Left forelimb (tissue), 1 donor: Measurements from ENCODE around the gene PLCB4.

ENCODE experiments used
- DNase-seq: peaks from one replicate; pipeline ENCODE4 v3.0.0-alpha.2; 2018; ENCODE audit warnings: low spot score

PLCB4 gene

DNA sequence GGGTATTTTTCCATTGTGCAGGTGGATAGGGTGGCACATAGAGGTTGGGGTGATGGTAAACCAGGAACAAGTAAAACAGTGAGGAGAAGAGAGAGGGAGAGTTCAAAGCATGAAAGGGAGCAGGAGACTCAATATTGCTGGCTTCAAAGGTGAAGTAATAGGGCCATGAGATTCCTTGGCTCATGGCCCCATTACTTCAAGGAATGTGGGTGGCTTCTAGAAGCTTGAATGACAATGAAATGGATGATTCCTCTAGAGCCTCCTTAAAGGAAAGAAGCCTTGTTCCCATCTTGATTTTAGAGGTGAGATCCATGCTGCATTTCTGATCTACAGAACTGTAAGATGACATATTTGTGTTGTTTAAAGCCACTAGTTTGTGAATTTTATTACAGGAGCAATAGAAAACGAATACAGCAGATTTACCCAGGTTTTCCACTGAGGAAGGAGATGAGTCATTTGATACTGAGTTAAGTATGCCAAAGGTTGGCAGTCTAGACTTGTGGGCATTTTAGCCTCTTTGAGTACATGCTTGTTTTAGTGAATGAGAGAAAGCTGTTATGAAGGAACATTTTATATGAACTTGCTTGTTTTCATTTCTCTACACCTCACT, 110.4 kb downstream of the PLCB4 start:
- no peak for DNase-seq

DNA sequence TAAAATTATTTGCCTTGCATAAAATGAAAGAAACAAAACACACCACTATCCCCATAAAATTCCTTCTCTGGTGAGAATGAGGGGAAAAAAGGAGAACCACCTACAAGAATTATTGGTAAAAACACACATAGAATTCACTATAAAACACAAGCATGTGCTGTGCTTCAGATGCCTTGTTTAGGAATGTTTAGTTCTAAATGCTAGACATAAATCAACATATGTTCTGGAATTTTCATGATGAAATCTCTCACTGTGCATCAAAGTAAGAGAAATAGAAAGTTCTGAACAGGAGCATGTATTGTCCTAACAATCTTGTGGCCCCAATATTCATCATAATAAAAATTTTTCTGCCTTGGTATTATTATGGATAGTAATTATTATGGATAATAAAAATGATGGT, 111.0 kb downstream of the PLCB4 start:
- DNase-seq: no peak

DNA sequence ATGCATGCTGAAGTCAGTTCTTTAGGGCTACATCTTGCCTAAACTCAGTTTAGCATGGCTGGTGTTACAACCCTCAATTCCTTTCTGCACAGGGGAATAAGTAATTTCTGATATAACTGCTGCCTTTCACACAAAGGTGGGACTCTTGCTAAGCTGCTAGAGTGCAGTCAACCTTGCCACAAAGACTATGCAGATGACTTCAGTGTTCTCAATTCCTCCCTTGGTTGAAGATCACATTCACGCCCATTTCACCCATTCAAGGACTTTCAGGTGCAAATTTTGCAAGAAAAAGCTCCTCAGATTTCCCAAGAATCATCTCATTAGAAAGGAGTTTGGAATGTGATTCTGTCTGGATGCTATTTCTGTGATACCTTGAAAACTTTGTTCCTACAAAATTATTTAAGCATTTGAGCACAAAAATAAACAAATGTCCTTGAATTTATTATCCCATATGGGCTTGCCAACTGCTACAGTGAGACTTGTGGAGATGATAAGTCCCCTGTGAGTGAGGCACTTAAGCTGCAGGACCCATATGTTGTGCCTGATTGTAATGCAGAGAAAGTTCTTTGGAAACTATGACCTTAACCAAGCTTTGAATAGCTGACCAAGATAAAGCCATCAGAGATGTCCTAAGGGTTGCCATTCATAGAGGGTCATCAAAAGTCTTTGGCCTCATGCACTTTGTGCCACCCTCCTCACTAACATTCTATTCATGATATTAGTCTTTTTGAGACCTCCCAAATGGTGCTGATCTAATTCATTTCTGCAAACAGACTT, 111.8 kb downstream of the PLCB4 start:
- no peak for DNase-seq

DNA sequence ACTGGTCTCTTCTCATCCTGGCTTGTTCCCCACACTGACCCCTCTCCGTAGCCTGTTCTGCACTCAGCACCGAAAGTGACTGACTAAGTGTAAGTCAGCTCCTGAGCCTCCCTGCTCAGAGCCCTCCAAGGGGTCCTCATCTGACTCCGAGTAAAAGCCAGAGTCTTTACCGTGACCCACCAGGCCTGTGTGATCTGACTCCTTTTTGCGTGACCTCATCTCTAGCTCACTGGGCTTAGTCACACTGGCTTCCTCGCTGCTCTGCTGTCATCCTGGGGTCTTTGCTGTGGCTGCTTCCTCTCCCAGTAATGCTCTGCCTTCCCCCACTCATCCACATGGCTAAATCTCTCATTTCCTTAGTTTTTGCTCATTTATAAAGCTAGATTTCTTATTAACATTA, 116.6 kb downstream of the PLCB4 start:
- DNase-seq: no peak

DNA sequence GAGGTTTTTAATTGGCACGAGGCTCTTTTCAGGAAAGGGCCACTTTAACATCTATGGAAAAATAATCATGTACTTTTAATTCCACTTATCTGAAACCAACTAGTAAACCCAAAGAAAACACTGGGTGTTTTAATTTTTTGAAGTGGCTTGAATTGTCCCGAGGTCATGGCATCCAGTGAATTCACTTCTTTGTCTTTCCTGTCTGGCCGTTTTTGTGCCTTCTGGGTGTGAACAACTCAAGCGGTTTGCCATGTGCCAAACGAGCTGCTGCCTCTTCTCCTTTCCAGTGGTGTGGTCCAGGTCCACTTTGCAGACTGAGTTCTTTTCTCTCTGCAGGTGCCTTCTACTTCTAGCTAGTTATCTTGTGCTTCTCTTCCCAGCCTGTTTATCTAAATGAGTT, 117.5 kb downstream of the PLCB4 start:
- DNase-seq: no peak

DNA sequence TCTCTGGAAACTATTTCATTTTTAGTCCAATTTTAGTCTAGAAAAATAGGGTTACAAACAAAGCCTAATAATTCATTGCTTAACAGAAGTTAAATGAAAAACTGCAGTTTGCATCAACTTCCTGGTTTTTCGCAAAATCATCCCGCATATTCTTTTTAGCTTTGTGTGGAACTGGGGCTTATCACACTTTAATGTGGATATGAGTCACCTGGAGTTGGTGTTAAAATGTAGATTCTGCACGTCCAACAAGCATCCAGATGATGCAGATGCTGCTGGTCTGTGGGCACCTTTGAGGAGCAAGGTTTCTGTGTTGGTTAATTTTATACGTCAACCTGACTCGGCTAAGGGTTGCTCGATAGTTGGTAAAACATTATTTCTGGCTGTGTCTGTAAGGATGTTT, 126.1 kb downstream of the PLCB4 start:
- no peak for DNase-seq

DNA sequence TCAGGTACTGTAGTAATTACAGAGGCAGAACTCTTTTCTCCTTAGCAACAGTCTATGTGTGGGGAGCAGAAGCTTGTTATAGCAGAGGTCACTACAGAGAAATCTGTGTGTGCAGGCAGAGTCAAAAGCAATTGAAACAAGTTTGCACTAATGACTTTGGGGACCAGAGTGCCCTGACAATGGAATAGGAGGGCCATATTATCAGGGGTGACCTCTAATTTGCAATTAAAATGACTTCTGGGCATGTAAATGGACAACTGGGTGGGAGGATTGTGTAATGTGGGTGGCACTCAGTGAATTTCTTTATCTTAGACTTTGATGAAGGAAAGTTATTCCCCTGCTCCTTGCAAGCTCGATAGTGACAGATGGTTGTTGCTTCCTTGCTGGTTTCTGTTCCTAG, 127.2 kb downstream of the PLCB4 start:
- no peak for DNase-seq

DNA sequence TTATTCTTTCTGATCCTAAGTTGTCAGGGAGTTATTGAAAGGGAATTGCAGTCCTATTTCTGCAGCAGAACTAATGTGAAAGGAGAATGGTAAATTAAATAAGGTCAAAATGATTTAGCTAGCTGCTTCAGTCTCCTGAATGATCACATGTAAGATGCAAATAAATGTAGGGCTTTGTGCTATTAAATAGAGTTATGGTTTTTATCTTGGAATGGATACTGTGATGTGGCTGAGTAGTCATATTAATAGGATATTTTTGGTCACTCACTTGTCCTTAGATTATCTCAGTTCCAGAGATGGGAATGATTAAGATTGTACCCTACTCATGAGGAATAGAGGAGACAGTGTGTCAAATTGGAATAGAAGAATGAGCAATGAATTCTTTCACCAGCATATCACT, 129.6 kb downstream of the PLCB4 start:
- DNase-seq: no peak

DNA sequence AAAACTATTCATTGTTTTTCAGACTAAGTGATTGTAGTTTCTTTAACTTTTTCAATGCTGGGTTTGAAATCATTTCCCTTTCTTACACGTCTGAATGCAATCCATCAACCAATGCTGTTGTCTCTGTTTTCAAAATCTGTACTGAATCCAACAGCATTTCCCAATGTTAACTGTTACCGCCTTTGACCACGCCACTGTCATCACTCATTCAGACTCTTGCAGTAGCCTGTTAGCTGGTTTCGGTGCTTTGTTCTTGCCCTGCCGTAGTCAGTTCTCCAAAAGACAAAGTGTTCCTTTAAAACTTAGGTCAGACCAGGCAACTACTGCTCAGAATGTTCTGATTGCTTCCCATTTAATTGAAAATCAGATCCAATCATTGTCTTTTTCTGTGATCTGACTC, 131.3 kb downstream of the PLCB4 start:
- DNase-seq: no peak

DNA sequence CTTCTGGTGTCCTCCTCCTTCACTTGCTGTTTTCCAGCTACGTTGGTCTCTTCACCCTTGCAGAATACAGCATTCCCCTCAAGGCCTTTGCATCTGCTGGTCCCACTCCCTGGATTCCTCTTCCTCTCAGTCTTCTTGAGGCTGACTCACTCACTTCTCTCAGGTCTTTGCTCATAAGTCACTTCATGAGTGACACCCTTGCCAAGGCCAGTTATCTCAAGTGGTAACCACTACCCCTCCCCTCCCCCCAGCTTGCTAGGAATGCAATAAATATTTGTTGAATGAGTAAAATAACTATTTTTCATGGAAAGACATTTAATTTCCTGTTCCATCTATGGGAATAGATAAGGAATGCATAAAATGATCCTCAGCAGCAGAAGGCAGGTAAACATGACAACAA, 131.7 kb downstream of the PLCB4 start:
- no peak for DNase-seq

DNA sequence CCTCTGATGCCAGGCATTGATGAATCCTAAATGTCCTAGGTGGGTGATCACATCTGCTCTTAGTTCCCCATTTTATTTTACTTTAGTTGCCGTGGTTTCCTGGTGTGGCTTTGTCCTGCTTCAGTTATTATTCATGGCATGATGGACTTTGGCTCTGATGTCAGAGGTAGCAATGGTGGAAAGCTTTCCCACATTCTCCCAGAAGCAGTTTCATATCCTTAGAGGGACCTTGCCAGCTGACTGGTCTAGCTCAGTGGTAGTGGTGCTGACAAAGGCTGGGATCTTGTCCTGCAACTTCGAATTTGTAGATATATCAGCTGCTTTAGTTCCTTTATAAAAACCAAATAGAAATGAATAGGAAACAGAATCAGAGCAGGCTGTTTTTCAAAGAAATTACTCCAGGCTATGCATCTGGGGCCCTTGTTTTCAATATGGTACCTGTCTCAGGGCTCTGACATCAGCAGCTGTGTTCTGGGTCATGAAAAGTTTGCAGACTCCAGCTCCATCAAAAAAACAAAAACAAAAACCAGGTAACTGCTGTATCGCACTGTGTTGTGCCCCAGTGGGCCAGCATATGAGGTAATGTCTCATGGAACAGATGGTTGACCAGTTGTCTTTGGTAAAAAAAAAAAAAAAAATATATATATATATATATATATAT, 133.7 kb downstream of the PLCB4 start:
- no peak for DNase-seq

DNA sequence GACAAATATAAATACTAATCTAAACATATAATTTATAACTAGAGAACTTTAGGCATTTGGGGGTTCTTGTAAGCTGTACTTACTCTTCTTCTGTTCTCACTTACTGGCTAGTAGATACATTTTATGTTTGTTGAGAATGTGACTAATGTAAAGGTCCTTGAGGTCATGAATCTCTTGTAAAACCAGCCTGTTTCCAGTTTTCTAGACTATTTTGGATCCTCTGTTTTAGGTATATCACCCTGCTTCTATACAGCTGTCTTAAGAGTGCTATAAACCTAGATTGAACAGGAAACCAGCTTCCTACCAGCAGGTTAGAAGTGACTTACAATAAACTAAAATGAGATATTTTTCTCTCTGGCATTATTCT, 134.2 kb downstream of the PLCB4 start:
- DNase-seq: no peak

DNA sequence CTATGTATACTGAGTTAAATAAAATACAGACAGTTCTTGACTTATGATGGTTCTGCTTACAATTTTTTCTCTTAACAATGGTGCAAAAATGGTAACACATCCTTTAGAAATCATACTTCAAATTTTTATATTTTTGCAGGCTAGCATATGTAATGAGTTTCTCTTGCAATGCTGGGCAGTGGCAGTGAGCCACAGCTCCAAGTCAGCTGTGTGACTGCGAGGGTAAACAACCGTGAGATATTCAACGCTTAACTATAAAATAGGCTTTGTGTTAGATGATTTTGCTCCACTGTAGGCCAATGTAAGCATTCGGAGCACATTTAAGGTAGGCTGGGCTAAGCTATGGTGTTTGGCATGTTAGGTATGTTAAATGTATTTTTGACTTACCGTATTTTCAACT, 136.1 kb downstream of the PLCB4 start:
- no peak for DNase-seq

DNA sequence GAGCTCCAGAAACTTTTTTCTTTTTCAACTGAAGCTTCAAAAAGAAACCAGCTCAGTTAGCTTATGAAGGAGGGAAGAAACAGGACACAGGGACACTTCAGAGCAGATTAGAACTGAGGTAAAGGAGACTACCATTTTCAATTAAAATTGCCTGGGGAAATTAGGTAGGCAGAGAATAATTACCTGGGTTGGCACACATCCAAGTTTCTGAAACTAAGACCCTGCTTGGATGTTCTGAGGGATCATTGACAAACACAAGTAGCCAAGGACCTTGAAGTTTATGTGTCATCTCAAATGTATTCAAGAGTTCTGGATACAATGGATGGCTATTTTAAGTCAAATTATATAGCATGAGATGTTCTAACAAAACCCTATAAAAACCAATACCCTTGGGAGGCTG, 137.6 kb downstream of the PLCB4 start:
- no peak for DNase-seq

DNA sequence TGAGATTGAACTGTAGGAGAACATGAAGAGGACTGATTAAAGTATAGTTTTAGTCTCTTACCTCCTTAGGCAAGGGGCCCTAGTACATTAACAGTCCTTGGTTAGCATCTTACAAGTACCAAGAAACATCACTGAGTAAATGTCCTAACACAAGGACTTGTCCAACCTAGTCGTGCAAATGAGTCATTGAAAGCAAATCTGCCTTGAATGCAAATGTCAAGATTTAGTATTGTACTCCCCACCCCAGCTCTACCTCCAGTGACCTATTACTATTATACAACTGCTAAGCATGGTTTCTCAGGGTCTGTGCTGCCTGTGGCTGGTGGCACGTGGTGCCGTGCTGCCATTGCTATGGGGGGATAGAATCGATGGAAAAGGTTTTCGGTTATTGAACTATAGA, 138.4 kb downstream of the PLCB4 start:
- DNase-seq: no peak

DNA sequence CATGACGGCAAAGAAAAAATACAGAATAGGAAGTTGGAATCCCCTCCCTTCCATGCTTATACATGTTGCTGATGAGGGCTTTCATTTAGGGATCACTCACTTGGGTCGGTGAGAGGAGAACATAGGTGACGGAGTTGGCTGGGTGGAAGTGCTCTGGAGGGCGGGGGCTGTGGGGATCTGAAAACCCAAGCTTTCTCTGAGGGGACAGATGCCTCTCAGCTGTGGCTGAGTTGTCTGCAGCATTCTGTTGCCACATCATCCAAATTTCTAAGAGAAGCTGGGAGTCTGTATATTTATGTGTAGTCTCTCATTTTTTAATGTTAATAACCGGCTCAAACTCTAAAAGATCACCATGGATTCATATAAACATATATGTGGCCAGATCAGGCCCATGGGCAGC, 141.5 kb downstream of the PLCB4 start:
- DNase-seq: no peak

DNA sequence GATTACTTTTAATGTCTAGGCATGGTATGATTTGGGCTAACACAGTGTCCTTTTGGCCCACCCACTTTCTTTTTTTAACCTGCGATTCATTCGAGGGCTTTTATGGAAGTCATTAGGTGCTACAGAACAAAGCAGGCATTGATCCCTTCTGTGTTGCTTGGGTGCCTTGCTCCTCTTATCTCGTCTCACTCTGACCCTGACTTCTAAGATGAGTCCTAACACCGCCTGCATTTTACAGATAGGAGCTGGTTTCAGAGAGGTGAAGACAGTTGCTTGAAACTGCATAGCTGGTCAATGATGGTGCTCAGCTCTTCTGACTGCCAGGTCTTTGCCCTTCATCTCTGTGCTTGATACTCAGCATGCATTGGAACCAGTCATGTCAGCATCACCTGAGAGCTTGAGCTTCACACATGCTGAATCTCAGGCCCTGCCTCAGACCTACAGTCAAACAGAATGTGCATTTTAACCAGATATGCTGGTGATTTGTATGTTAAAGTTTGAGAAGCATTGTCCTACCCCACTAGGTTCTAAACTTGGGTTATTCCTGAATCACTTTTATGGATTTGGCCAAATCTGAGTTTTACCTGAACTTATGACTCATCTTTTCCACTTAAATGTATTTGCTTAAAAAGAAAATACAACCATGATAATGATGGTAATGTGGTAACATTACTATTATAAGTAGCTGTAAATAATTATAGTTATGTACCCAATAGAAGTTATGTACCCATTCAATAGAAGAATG, 142.3 kb downstream of the PLCB4 start:
- no peak for DNase-seq

DNA sequence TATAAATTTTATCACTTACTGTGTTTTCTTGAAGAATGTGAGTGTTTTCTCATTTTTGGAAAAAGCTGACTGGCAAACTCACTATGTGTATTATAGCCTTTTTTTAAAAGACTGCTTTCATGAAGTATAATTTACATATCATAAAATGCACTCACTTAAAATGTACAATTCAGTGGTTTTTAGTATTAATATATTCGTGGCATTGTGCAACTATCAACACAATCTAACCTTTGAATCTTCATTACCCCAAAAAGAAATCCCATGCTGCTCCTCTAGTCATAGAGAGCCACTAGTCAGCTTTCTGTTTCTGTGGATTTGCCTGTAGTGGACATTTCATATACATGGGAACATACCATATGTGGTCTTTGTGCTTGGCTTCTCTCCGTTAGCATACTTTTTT, 143.8 kb downstream of the PLCB4 start:
- DNase-seq: no peak

DNA sequence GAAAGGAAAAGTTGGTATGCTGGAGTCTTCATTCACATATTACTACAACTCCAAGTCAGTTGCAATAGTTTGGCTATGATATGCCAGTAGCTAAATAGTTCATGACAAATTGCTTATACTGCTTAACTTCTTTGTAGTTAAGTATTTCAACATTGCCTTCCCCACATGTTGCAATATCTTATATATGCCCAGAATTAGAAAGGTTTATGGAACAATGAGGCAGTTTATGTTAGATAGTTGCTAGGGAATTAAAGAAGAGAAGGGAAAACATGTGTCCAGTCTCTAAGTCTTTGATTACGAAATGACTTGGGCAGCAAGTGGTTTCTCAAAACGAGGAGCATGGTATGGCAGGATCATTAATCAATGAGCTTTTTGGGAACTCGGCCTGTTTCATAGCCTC, 145.8 kb downstream of the PLCB4 start:
- no peak for DNase-seq

DNA sequence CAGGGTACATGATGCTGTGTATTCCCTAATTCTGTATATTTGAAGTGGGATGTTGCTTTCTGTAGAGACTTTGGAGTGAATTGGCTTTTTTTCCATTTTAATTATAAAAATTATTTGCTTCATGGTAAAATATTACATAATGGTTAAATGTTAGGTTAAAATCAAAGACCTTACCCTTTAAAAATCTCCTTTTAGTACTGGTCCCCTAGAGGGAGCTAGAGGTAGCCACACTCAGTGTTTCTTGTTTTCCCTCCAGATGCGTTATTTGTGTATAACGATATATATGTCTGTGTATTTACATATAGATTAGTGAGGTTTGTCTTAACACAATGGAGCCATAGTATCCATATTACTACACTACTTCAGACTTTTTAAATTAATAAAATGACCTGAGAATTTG, 146.7 kb downstream of the PLCB4 start:
- no peak for DNase-seq

DNA sequence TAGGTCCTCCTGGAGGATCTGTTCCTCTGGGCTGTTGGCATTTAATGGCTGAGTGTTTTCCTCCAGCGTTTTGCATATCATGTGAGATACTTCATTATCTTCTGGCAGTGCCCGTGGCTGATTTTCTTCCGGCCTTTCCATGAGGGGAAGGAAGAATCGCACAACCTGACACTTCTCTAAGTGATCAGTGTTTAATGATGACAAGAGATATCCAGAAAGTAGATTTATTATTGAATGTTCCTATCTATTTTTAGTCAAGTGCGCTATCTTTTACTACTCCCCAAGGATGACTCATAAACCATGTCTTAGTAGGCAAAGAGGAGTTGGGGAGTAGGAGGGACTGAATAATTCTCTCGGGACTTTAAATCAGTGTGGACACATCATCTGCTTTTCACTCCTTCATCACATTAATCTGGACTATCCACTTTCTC, 149.7 kb downstream of the PLCB4 start:
- no peak for DNase-seq

DNA sequence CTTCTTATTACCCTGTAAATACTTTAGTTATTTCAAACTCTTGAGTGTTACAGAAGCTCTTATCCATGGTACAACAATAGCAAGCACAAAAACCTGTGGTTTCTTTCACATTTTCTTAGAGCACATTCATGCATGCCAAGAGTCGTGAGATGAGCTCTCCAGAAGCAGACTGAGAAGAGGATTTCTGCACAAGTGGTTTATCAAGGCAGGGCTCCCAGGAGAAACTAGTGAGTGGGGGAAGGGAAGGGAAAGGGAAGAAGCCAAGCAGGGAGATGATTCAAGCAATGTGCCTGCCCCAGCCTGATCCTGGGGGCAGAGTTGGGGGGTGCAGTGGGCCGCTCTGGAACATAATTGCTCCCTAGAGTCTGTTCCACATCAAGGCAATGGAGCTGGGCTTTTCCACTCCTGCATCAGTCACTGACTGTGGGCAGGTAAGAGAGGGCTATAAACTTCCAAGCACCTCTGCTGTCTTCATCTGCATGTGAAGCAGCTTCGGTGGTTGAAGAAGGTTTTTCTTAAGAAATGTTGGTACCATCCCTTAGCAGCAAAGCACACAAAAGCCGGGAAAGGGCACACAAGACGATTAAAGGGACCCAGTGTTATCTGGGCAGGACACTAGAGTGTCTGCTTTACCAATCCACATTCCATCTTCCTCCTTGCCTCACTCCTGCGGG, 152.1 kb downstream of the PLCB4 start:
- no peak for DNase-seq
